Right lobe of liver (tissue), 6 donors: ENCODE data around the gene MIGA1. TPM values are rescaled to one million over a fixed set of nuclear protein-coding genes. Genes with fewer than 3 reads are reported as not detected.

Experiments
- ATAC-seq, 4 donors: fragments of 200-7000 bp; cut with Tn5 transposase; one replicate each; pipeline ENCODE4 v1.9.1; 2020; ENCODE audit warnings: mild to moderate bottlenecking in 4 of 4, moderate library complexity in 4 of 4
- DNase-seq, 3 donors: peaks; one replicate each; pipeline ENCODE4 v3.0.0-alpha.2; 2020
- H3K27ac ChIP-seq, 3 donors: fragments of 200-600 bp; one replicate each; pipeline ENCODE4 v1.8.0; 2022
- H3K27me3 ChIP-seq, 2 donors: fragments of 200-600 bp; one replicate each; pipeline ENCODE4 v1.8.0; 2022
- H3K36me3 ChIP-seq, 4 donors: fragments of 200-600 bp; sonication (generic) in 1 of 4; one replicate each; pipeline versions ENCODE4 v1.5.1 to v1.8.0; 2017 to 2022; ENCODE audit warnings: control low read depth in 1 of 4
- H3K4me1 ChIP-seq, 4 donors: fragments of 200-600 bp; sonication (generic) in 1 of 4; one replicate each; pipeline versions ENCODE4 v1.5.1 to v1.8.0; 2017 to 2022; ENCODE audit warnings: control low read depth in 1 of 4
- H3K4me3 ChIP-seq, 3 donors: fragments of 200-600 bp; one replicate each; pipeline ENCODE4 v1.8.0; 2022
- H3K9me3 ChIP-seq, 4 donors: fragments of 200-600 bp; sonication (generic) in 1 of 4; one replicate each; pipeline versions ENCODE4 v1.5.1 to v1.8.0; 2017 to 2022; ENCODE audit warnings: control low read depth in 1 of 4
- CTCF ChIP-seq, 4 donors: fragments of 200-600 bp in 3 of 4; fragments of 450-650 bp in 1 of 4; IDR thresholded peaks; one replicate each; pipeline versions ENCODE4 v1.5.1 to v1.8.0; 2016 to 2022; ENCODE audit warnings: antibody characterized with exemption in 4 of 4, mild to moderate bottlenecking in 2 of 4
- POLR2A ChIP-seq: fragments of 450-650 bp; IDR thresholded peaks from one replicate; pipeline ENCODE4 v1.6.1; 2017; ENCODE audit warnings: antibody characterized with exemption, mild to moderate bottlenecking
- WGBS: methylation state at CpG from one replicate; pipeline ENCODE4 v1.1.6; 2018; ENCODE audit warnings: low coverage, low lambda C conversion rate; ENCODE audit not compliant: insufficient coverage; ENCODE audit errors: missing lambda C conversion rate; 5-methylcytosine and 5-hydroxymethylcytosine counted together
- intact Hi-C, 2 donors: fragments of 100-400 bp; cut with DNase I; formaldehyde crosslinking; loops; one replicate each; pipeline versions ENCODE4 v1.11.2 to v1.14.1; 2022
- total RNA-seq, 6 experiments: library from RNA; depleted of rRNA in 2 of 6; stranded (reverse); fragments of >200 nt in 2 of 6; fragmentation: NEBNext Ultra II Directional in 3 of 6; extraction: Animal tissue kit (Norgen Biotek cat#: 25700) in 3 of 6; gene quantifications; one replicate each; pipeline versions ENCODE4 v1.1.0 to v1.2.4, GENCODE V29; 2016 to 2023
- donor health status: DM: no; HTN: yes; CAD: no.
- donor health status: DM: no; HTN: no; CAD: no.
- donor health status: DM: no; HTN: no; CAD: no.
- donor health status: DM: no; HTN: yes; CAD: no.
- donor health status: DM: no; HTN: yes; CAD: no.

MIGA1 gene
- total RNA-seq, 6 experiments from 2014 or later = 7.7 to 12.2 (median 8.8) TPM

DNA sequence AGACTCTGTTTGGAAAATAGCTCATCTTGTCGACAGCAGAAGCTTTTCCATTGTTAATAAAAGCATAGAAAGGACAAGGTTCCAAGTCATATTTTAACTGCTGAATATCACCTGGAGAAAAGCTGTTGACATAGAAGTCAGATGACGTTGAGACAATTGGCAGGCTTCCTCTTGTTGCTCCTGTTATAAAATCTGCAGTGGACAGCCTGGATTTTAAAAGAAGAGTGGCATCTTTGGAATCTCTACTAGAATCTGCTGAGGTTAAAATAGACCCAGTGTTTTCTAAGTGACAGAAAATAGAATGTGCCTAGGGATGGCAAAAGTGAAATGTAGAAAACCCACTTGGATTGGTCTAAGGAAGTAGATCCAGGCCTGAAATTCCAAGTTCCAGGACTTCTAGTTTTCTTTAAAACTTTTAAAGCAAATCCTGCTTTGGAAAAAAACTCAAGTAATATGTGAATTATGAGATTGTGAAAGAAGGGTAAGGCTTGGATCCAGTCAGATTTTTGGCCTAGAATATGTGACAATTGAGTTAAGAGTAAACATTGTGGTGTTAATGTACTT, 55.4 kb downstream of the MIGA1 start:
- intact Hi-C loops = loop anchor here in 1 of 2 donors (10.0 kb wide), 1 partner anchor 50 kb away; the partner anchor contains the start of gene NEXN
- Histone ChIP-seq H3K36me3 (no peaks in the 10 kb centered on the region), H3K27ac (peak overlapping the region in 1 of 3 donors; percentile 8), H3K9me3 (no peaks in the 10 kb centered on the region), H3K4me1 (peaks cover 0 to 9% (median 0%) of the 10 kb centered on the region in 4 donors), H3K4me3 (no peak overlapping the region), H3K27me3 (no peaks in the 10 kb centered on the region)
- ATAC-seq (peak; percentile 71 to 94 (median 81)), DNase-seq (peak in 1 of 3 donors; percentile 52)
- no peak for TF ChIP-seq CTCF (IDR thresholded peaks at IDR 0.05)
- 34% methylated on average over 2 of the region's 2 CpGs for WGBS

DNA sequence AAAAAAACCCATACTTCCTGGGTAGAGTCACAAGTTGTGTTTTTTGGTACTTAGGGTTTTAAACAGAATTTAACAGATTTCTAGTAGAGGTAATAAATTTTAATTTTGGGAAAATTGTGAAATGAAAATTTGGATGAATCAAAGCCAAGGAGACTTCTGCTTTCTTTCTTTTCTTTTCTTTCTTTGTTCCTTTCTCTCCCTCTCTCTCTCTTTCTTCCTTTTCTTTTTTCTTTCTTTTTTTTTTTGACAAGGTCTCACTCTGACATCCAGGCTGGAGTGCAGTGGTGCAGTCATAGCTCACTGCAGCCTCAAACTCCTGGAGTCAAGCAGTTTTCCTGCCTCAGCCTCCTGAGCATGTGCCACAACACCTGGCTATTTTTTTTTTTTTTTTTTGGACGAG, 62.1 kb downstream of the MIGA1 start:
- no peak overlapping the region for H3K4me3 ChIP-seq
- ATAC-seq (no peak), DNase-seq (no peak)
- H3K27me3 ChIP-seq = no peaks in the 10 kb centered on the region
- H3K4me1 ChIP-seq = no peaks in the 10 kb centered on the region
- peaks cover 0 to 7% (median 0%) of the 10 kb centered on the region in 4 donors for H3K36me3 ChIP-seq
- no peaks in the 10 kb centered on the region for H3K9me3 ChIP-seq
- H3K27ac ChIP-seq = no peak overlapping the region
- intact Hi-C loops = no loop called here
- 40% methylated on average over 1 of the region's 1 CpG for WGBS
- TF ChIP-seq POLR2A (no peak), CTCF (IDR thresholded peaks at IDR 0.05) (no peak)

- intact Hi-C loops = no loop called here
- no peak for TF ChIP-seq POLR2A
- no peak for TF ChIP-seq CTCF (IDR thresholded peaks at IDR 0.05)
- Histone ChIP-seq H3K27me3 (no peaks in the 10 kb centered on the region), H3K9me3 (no peaks in the 10 kb centered on the region), H3K27ac (no peak overlapping the region), H3K36me3 (peaks cover 0 to 7% (median 0%) of the 10 kb centered on the region in 4 donors), H3K4me3 (no peak overlapping the region), H3K4me1 (no peaks in the 10 kb centered on the region)
- ATAC-seq (no peak), DNase-seq (no peak)
- WGBS = 100% methylated on average over 1 of the region's 1 CpG
Observed at GRCh38 chr1:77845951-77846350, 66.5 kb downstream of the MIGA1 start.

- intact Hi-C loops = no loop called here
- H3K4me3 ChIP-seq = no peak overlapping the region
- no peak overlapping the region for H3K27ac ChIP-seq
- TF ChIP-seq CTCF (IDR thresholded peaks at IDR 0.05) = no peak
- TF ChIP-seq POLR2A = no peak
- no peaks in the 10 kb centered on the region for H3K4me1 ChIP-seq
- WGBS = 56% methylated on average over 3 of the region's 3 CpGs
- DNase-seq = no peak
- H3K27me3 ChIP-seq = no peaks in the 10 kb centered on the region
- no peak for ATAC-seq
- no peaks in the 10 kb centered on the region for H3K9me3 ChIP-seq
- peaks cover 0 to 7% (median 0%) of the 10 kb centered on the region in 4 donors for H3K36me3 ChIP-seq
Observed at GRCh38 chr1:77846966-77847365, 67.5 kb downstream of the MIGA1 start.
